ENCODE measurements around the gene LRRC51.

- TF ChIP-seq CTCF (IDR thresholded peaks at IDR 0.05) (no peak), ZFX (IDR thresholded peaks at IDR 0.05; ENCODE audit: borderline replicate concordance) (no peak)
Measured at GRCh38 chr11:72112143-72112977, 31.7 kb downstream of the LRRC51 start, which contains the start of gene ANAPC15.
